Cerebellar cortex (tissue), 1 donor: Measurements from ENCODE around the gene LSM3.

Source experiments
- DNase-seq: peaks from one replicate; pipeline ENCODE4 v3.0.0-alpha.2; 2015; ENCODE audit warnings: low spot score

The LSM3 gene

GRCh38 chr3:14157951-14158350, 20.7 kb upstream of the LSM3 start:
- no peak for DNase-seq

DNA sequence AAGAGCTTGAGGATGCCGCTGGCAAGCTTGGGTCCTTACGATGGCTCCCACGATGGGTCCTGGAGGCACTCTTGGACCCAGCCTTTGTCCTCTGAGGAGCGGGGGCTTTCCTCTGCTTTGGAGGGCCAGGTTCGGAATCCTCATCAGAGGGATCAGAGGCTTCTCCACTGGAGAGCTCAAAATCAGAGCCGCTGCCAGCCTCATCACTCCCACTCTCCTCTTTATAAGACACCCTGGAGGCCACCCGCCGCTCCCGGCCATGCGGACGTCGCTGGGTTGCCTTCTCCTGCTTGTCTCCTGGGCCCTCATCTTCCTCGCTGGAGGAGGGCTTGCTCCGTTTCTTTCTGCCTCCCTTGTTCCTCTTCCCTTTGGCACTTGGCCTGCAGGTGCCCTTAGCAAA, 20.2 kb upstream of the LSM3 start:
- DNase-seq, result no peak

- DNase-seq, result no peak
Measured at GRCh38 chr3:14159426-14159825, 19.2 kb upstream of the LSM3 start.

- no peak for DNase-seq
Measured at GRCh38 chr3:14161282-14161681, 17.3 kb upstream of the LSM3 start.

DNA sequence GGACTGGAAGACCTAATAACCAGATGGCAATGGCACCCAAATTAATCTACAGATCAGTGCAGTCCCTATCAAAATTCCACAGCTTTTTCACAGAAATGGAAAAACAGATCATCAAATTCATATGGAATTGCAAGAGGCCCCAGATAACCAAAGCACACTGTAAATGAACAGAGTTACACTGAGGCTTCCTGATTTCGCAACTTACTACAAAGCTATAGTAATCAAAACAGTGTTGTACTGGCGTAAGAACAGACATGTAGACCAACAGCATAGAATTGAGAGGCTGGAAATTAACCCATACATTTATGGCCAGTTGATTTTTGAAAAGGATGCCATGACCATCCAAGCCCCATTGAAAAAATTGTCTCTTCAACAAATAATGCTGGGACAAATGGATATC, 16.4 kb upstream of the LSM3 start:
- DNase-seq, result no peak

DNA sequence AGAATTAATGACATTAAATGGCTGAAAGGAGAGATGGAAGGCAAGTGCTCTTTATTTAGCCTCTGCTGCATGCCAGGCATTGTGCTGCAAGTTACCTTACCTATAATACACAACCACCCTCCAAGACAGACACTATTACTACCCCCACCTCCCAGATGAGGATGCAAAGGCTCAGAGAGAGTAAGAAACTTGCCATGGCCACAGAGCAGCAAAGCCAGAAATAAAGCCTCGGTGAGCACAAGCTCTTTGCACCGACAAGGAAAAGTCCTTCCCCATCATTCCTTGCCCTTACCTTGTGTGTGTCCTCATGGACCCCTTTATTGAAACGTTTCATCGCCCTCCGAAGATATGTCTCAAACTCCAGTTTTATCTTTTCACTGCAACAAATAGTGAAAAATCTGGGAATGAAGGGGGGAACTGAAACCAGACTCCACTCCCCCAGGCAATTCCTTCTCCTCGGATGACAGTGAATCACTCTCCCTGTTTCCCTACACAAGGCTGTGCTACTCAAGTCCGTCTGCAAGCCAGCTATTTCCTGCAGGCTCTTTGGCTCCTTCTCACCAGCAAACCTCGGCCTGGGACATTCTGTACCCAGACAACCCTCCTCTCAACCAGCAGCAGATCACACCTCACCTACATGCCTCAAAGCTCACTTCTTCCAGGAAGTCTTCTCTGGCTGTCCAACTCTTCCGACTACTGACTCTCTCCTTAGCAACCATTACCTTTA, 11.6 kb upstream of the LSM3 start:
- no peak for DNase-seq

DNA sequence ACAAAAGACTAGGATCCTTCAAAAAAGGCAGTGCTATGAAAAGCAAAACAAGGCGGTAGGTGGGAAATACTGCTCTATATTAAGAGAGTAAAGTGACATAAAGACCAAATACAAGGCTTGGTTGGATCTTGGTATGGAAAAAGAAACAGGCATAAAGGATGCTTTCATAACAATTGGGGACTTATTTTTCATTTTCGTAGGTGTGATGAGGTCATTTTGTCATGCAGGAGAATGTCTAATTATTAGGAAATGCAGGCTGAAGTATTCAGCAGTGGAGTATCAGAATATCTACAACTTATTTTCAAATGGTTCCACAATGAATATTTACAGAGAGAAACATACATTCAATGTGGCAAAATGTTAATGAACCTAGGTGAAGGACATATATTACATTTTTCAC, 9.2 kb upstream of the LSM3 start:
- no peak for DNase-seq

DNA sequence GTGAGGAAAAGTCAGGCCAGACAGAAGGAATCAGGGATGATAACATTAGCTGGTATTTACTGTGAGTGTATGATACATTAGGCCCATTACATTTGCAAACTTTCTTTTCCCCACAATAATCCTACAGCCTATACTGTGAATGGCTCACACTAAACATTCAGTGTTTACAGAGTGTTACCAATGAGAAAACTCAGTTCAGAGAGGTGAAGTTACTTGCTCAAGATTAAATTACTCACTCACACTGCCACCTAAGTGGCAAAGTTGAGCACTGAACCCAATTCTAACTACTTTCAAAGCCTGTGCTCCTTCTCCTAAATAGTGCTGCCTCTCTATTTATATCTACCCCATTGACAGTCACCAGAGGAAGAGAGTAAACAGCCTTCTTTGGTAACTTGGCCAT, 8.7 kb upstream of the LSM3 start:
- DNase-seq, result no peak

DNA sequence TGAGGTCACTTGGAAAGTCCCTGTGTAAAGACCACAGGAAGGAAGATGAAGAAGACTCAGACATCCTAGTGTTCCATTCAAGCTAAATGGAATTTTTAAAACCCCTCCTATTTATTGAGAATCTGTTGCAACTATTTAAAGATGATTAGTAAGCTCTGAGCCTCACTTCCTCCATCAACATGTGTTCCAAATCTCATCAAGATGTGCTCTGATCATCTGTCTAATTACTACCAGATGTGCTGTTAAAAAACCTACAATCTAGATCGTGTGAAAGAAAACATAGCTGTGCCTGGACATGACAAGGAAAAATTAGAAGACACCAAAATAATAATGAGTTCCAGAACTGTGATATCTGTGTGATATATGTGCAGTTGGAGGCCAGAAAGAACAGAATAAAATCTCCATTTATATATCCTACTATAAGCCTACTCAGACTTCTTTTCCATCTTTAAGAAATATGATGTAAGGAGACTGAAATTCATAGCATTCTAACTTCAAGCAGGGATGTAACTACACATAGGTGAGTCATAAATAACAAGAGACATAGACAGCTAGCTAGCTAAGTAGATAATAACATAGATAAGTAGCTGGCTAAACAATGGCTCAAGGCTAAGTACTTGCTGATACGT, 8.0 kb upstream of the LSM3 start:
- DNase-seq, result no peak

DNA sequence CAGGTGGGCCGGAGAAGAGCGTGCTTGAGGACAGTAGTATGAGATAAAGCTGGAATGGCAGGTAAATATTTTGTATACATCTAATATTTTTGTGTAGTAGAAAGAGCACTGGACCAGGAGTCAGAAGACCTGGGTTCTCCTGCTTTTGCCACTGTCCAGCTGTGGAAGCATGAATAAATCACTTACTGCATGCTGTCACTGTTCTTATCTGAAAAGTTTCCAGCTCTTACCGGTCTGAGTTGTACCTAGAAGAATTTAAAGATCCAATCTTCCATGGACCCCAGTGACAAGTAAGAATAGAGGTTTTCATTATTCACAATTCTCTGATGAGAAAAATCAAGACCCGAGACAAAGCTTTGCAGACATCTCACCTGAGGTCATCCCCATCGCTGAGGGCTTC, 6.1 kb upstream of the LSM3 start:
- DNase-seq, result no peak

GRCh38 chr3:14174483-14174882, 4.1 kb upstream of the LSM3 start:
- DNase-seq, result no peak

DNA sequence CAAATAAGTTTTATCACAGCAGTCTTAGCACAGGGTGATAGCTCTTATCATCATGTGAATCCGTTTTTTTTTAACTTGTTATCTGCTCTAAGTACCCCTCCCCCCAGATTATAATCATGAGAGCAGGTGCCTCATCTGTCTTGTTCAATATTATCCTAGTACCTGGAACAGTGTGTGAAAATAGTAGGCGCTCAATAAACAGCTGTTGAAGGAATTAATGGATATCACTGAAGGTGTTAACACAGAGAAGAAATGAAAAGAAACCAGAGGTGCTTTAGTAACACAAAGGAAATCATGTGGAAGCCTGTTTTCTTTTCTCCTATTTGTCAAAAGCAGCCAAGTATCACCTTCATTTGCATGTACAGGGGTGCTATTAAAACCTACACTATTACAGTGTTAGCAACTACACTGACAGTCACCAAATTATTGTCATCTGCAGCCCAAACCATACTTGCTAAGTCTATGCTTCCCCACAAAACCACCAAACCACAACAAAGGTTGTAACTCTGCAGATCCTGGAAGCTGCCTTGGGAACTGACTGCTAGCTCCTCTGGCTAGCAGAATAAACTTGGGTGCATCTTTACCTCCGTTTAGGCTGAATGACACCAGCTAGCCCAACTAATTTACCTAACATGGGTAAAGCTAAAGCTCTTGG, 3.1 kb upstream of the LSM3 start:
- DNase-seq, result no peak

- DNase-seq, result peak; percentile 43
Measured at GRCh38 chr3:14177580-14178246, 904 bp upstream of the LSM3 start.

DNA sequence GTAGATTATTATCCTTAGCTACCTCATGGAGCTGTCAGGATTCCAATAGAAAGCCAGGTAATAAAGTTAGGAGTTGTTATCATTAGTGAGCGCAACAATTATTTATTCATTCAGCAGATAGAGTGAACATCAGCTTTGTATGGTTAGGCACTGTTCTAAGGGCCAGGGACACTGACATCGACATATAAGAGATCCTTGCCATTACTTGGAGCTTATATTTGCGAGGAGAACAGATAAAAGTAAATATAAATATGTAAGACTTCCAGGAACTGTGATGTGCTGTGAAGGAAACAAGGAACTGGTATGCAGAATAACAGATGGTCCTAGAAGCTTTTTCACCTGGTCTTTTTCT, 473 bp downstream of the LSM3 start:
- DNase-seq, result no peak

- no peak for DNase-seq
Measured at GRCh38 chr3:14179795-14180194, 1.2 kb downstream of the LSM3 start.

- no peak for DNase-seq
Measured at GRCh38 chr3:14181253-14181652, 2.6 kb downstream of the LSM3 start.

DNA sequence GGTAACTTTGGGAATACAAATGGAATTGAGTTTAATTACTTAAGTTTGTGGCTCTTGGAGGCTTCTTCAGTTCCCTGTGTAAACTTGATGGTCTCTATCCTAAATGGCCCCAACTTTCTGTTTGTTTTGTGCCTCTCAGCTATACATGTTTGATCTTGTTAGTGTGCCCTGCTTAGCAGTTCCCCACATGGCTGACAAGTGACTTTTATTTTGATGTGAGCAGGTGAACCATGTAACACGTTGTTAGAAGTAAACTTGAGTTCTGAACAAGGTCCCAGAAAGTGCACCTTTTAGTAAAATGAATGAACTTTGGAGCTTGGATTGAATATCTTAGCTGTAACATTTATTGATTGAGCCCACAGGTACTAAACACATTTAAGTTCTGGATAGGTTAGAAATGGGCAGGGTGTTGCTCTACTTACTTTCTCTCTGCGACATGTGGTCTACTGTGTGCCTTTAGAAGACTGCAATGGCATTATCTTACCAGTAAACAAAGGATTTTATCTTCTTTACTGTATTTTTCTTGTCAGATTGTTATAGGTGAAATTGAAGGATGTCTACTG, 4.5 kb downstream of the LSM3 start:
- no peak for DNase-seq

DNA sequence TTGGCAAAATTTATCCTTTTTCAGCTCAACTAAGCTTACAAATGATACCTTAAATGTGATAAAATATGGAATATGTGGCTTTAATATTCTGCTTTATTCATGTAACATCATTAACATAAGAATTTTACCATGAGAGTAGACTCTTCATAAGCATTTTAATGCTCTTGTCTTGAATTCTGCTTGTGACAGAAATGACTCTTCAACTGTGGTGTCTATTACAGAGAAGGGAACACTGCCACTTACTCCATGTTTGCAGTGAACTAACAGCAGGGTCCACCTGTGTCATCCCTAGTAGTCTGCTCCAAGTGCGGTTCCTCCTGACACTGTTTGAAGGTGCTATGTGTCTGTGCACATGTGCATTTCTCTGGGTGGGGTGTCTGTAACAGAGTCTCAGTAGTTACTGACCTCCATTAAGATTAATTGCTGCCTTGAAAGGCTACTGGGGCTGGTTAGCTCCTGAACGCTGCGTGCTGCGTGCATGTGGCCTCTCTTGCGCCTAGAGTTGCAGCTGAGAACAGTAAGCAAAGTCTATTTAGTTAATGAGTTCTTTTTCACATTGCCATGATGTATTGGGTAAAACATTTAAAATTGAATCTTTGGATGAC, 8.3 kb downstream of the LSM3 start:
- DNase-seq, result no peak

DNA sequence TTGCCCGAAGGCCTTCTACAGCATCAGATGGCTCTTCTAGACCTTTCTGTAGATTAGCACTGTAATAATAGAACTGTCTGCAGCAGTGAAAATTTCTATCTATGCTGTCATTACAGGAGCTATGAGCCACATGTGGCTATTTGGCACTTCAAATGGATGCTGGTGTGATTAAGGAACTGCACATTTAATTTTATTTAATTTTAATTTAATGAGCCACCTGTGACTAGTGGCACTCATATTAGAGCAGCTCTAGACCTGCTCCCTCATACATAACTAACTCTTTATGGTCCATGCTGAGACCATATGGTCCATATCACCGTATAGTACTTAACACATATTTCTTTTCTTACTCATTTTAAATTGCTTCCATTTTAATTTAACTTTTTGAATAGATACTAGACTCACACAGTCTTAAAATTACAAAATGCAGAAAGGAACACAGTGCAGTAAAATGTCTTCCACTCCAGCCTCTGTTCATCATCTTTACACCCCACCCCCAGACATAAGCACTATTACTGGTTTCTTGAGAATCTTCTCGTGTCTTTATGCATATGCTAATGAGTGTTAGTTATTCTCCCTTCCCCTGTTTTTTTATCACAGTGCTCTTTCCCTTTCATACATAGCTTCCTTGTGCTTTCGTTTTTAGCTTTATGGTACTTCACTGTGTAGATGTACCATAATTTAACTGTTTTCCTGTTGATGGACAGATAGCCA, 9.6 kb downstream of the LSM3 start:
- DNase-seq, result no peak

DNA sequence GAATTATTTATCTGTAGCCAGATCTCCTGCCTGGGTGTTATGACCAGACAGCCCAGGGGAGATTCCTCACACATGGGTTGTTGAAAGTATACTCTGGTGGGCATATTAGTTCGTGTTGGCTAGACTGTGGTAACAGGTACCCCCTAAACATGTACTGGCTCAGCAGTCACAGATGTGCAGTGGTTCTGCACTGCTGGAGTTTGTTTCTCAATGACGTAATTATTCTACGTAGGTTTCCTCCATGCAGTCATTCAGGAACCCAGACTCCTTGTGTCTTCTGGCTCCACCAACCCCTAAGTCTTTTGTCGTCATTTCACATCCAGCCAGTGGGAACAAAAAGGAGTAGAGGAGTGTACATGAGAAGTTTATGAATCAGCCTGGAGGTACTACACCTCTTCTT, 16.2 kb downstream of the LSM3 start:
- DNase-seq, result no peak

GRCh38 chr3:14199641-14200040, 21.0 kb downstream of the LSM3 start:
- DNase-seq, result no peak

GRCh38 chr3:14200276-14200675, 21.7 kb downstream of the LSM3 start:
- DNase-seq, result no peak
